ENCODE data around the gene H1-8.

The H1-8 gene

GRCh38 chr3:129534428-129535027 is 8.4 kb upstream of the H1-8 start:
- TF ChIP-seq CTCF (conservative IDR thresholded peaks at IDR 0.05; ENCODE audit: control insufficient read depth, insufficient read depth, low read depth, low read length), result no peak
- no peak overlapping the region for H3K4me3 ChIP-seq (ENCODE audit: control insufficient read depth, low read depth, low read length)
- DNase-seq (ENCODE audit: low read depth), result no peak

- H3K4me3 ChIP-seq (ENCODE audit: control insufficient read depth, low read depth, low read length), result no peak overlapping the region
- no peak for DNase-seq (ENCODE audit: low read depth)
- TF ChIP-seq CTCF (conservative IDR thresholded peaks at IDR 0.05; ENCODE audit: control insufficient read depth, insufficient read depth, low read depth, low read length), result no peak
Measured at GRCh38 chr3:129535075-129535474, 7.9 kb upstream of the H1-8 start.

- DNase-seq (ENCODE audit: low read depth), result no peak
- no peak for TF ChIP-seq CTCF (conservative IDR thresholded peaks at IDR 0.05; ENCODE audit: control insufficient read depth, insufficient read depth, low read depth, low read length)
- H3K4me3 ChIP-seq (ENCODE audit: control insufficient read depth, low read depth, low read length), result no peak overlapping the region
Measured at GRCh38 chr3:129536374-129536667, 6.7 kb upstream of the H1-8 start.

GRCh38 chr3:129536804-129537203 is 6.2 kb upstream of the H1-8 start:
- TF ChIP-seq CTCF (conservative IDR thresholded peaks at IDR 0.05; ENCODE audit: control insufficient read depth, insufficient read depth, low read depth, low read length), result no peak
- no peak for DNase-seq (ENCODE audit: low read depth)
- H3K4me3 ChIP-seq (ENCODE audit: control insufficient read depth, low read depth, low read length), result no peak overlapping the region

- TF ChIP-seq CTCF (conservative IDR thresholded peaks at IDR 0.05; ENCODE audit: control insufficient read depth, insufficient read depth, low read depth, low read length), result no peak
- no peak overlapping the region for H3K4me3 ChIP-seq (ENCODE audit: control insufficient read depth, low read depth, low read length)
- DNase-seq (ENCODE audit: low read depth), result no peak
Measured at GRCh38 chr3:129539206-129539605, 3.8 kb upstream of the H1-8 start.

- no peak overlapping the region for H3K4me3 ChIP-seq (ENCODE audit: control insufficient read depth, low read depth, low read length)
- TF ChIP-seq CTCF (conservative IDR thresholded peaks at IDR 0.05; ENCODE audit: control insufficient read depth, insufficient read depth, low read depth, low read length), result no peak
- no peak for DNase-seq (ENCODE audit: low read depth)
Measured at GRCh38 chr3:129540776-129541516, 2.0 kb upstream of the H1-8 start.
